H9 (cell line): ENCODE measurements around the gene SV2C. TPM values are rescaled to one million over a fixed set of nuclear protein-coding genes. Genes with fewer than 3 reads are reported as not detected.

ENCODE experiments used
- DNase-seq: peaks from one replicate; pipeline ENCODE4 v3.0.0-alpha.2; 2017
- H2AFZ ChIP-seq: one replicate; pipeline ENCODE4 v1.6.1; 2013; ENCODE audit warnings: mild to moderate bottlenecking, low read length, control low read depth, moderate library complexity
- H2AK5ac ChIP-seq: 2 replicates; pipeline ENCODE4 v1.6.1; 2013; ENCODE audit warnings: low read length, control low read depth, mixed read lengths; ENCODE audit not compliant: insufficient read length
- H2BK120ac ChIP-seq: one replicate; pipeline ENCODE4 v1.6.1; 2013; ENCODE audit warnings: low read depth, mild to moderate bottlenecking, low read length, control low read depth, inconsistent platforms; ENCODE audit not compliant: poor library complexity, severe bottlenecking
- H2BK12ac ChIP-seq: 2 replicates; pipeline ENCODE4 v1.6.1; 2013; ENCODE audit warnings: low read length, control low read depth, mixed read lengths, low read depth; ENCODE audit not compliant: insufficient read length
- H2BK15ac ChIP-seq: 2 replicates; pipeline ENCODE4 v1.6.1; 2013; ENCODE audit warnings: low read depth, low read length, control low read depth
- H2BK20ac ChIP-seq: one replicate; pipeline ENCODE4 v1.6.1; 2013; ENCODE audit warnings: low read depth, mild to moderate bottlenecking, low read length, control low read depth, inconsistent platforms; ENCODE audit not compliant: poor library complexity, severe bottlenecking
- H2BK5ac ChIP-seq: 2 replicates; pipeline ENCODE4 v1.6.1; 2013; ENCODE audit warnings: low read length, control low read depth, mixed read lengths; ENCODE audit not compliant: insufficient read length
- H3K14ac ChIP-seq: 2 replicates; pipeline ENCODE4 v1.6.1; 2013; ENCODE audit warnings: low read length, control low read depth; ENCODE audit not compliant: insufficient read depth
- H3K18ac ChIP-seq: 2 replicates; pipeline ENCODE4 v1.6.1; 2013; ENCODE audit warnings: low read depth, mild to moderate bottlenecking, mixed read lengths, low read length, control low read depth; ENCODE audit not compliant: insufficient read length
- H3K23ac ChIP-seq: 2 replicates; pipeline ENCODE4 v1.6.1; 2013; ENCODE audit warnings: low read length, control low read depth, mixed read lengths, low read depth; ENCODE audit not compliant: insufficient read length
- H3K23me2 ChIP-seq: 2 replicates; pipeline ENCODE4 v1.6.1; 2013; ENCODE audit warnings: low read depth, mild to moderate bottlenecking, mixed read lengths, low read length, control low read depth; ENCODE audit not compliant: insufficient read length, poor library complexity, severe bottlenecking
- H3K27ac ChIP-seq: 2 replicates; pipeline ENCODE4 v1.5.1; 2013; ENCODE audit warnings: low read length, control low read depth, mixed read lengths, low read depth; ENCODE audit not compliant: insufficient read length
- H3K27me3 ChIP-seq: 2 replicates; pipeline ENCODE4 v1.6.1; 2013; ENCODE audit warnings: low read length, control low read depth, inconsistent platforms; ENCODE audit not compliant: insufficient read depth
- H3K4ac ChIP-seq: 2 replicates; pipeline ENCODE4 v1.6.1; 2013; ENCODE audit warnings: low read depth, mild to moderate bottlenecking, control low read depth, inconsistent platforms, low read length, moderate library complexity
- H3K4me1 ChIP-seq: 2 replicates; pipeline ENCODE4 v1.6.1; 2013; ENCODE audit warnings: low read length, control low read depth, inconsistent platforms; ENCODE audit not compliant: insufficient read depth
- H3K4me2 ChIP-seq: 2 replicates; pipeline ENCODE4 v1.6.1; 2013; ENCODE audit warnings: low read length, control low read depth, mixed read lengths; ENCODE audit not compliant: insufficient read length, insufficient read depth
- H3K56ac ChIP-seq: 2 replicates; pipeline ENCODE4 v1.6.1; 2013; ENCODE audit warnings: low read depth, mild to moderate bottlenecking, mixed read lengths, low read length, control low read depth; ENCODE audit not compliant: insufficient read length
- H3K79me1 ChIP-seq: 2 replicates; pipeline ENCODE4 v1.6.1; 2013; ENCODE audit warnings: low read depth, mild to moderate bottlenecking, moderate library complexity, low read length, control low read depth, inconsistent platforms; ENCODE audit not compliant: insufficient read depth, poor library complexity, severe bottlenecking
- H3K79me2 ChIP-seq: 2 replicates; pipeline ENCODE4 v1.6.1; 2013; ENCODE audit warnings: low read length, control low read depth, inconsistent platforms; ENCODE audit not compliant: insufficient read depth
- H3K9ac ChIP-seq: 2 replicates; pipeline ENCODE4 v1.6.1; 2013; ENCODE audit warnings: low read length, control low read depth, mixed read lengths; ENCODE audit not compliant: insufficient read length; ENCODE audit errors: extremely low read depth
- H3K9me3 ChIP-seq: one replicate; pipeline ENCODE4 v1.6.1; 2013; ENCODE audit warnings: low read depth, low read length, inconsistent platforms; ENCODE audit not compliant: control insufficient read depth
- H3T11ph ChIP-seq: one replicate; pipeline ENCODE4 v1.6.1; 2013; ENCODE audit warnings: mild to moderate bottlenecking, low read length, control low read depth, inconsistent platforms
- H4K20me1 ChIP-seq: one replicate; pipeline ENCODE4 v1.6.1; 2013; ENCODE audit not compliant: control insufficient read depth, insufficient read length, insufficient read depth
- H4K5ac ChIP-seq: 2 replicates; pipeline ENCODE4 v1.6.1; 2013; ENCODE audit warnings: low read depth, mild to moderate bottlenecking, mixed read lengths, low read length, control low read depth; ENCODE audit not compliant: insufficient read length
- H4K8ac ChIP-seq: replicated peaks from 2 replicates; pipeline ENCODE4 v1.6.1; 2013; ENCODE audit warnings: low read length, control low read depth, mixed read lengths, low read depth; ENCODE audit not compliant: insufficient read length
- H4K91ac ChIP-seq: 2 replicates; pipeline ENCODE4 v1.6.1; 2013; ENCODE audit warnings: low read depth, mild to moderate bottlenecking, moderate library complexity, mixed read lengths, low read length, control low read depth; ENCODE audit not compliant: insufficient read length
- H3K27ac Mint-ChIP-seq, 3 experiments: 2 replicates in 2 of 3; 3 replicates in 1 of 3; pipeline ENCODE4 v1.8.0; 2020 to 2021; ENCODE audit warnings: mixed read lengths in 3 of 3, mild to moderate bottlenecking in 1 of 3, moderate library complexity in 1 of 3
- H3K27me3 Mint-ChIP-seq: 2 replicates; pipeline ENCODE4 v1.8.0; 2021; ENCODE audit warnings: low read depth, mild to moderate bottlenecking, moderate library complexity, mixed read lengths
- H3K36me3 Mint-ChIP-seq, 3 experiments: 2 replicates in 2 of 3; 3 replicates in 1 of 3; pipeline ENCODE4 v1.8.0; 2020 to 2021; ENCODE audit warnings: low read depth in 3 of 3, mixed read lengths in 3 of 3; ENCODE audit not compliant: insufficient read depth in 1 of 3
- H3K4me1 Mint-ChIP-seq, 2 experiments: 2 replicates each; pipeline ENCODE4 v1.8.0; 2020; ENCODE audit warnings: mixed read lengths in 2 of 2
- H3K4me3 Mint-ChIP-seq, 2 experiments: 2 replicates in 1 of 2; 3 replicates in 1 of 2; pipeline ENCODE4 v1.8.0; 2020 to 2021; ENCODE audit warnings: mild to moderate bottlenecking in 2 of 2, mixed read lengths in 2 of 2, moderate library complexity in 1 of 2
- H3K9me3 Mint-ChIP-seq, 2 experiments: 2 replicates in 1 of 2; 3 replicates in 1 of 2; pipeline ENCODE4 v1.8.0; 2020; ENCODE audit warnings: mild to moderate bottlenecking in 2 of 2, mixed read lengths in 2 of 2, moderate library complexity in 1 of 2
- CTCF ChIP-seq: fragments of 200-600 bp; sonication (generic); conservative IDR thresholded peaks from 3 replicates; pipeline ENCODE4 v1.8.0; 2021; ENCODE audit warnings: antibody characterized with exemption, mild to moderate bottlenecking
- WGBS: extraction: QIAGEN DNeasy Blood & Tissue Kit; methylation state at CpG from one replicate; pipeline ENCODE4 v1.1.7; 2013; ENCODE audit warnings: missing lambda C conversion rate, low lambda C conversion rate, mixed read lengths; ENCODE audit not compliant: insufficient read length; ENCODE audit errors: extremely low coverage; 5-methylcytosine and 5-hydroxymethylcytosine counted together
- total RNA-seq: library from RNA; stranded (reverse); gene quantifications from 2 replicates; pipeline ENCODE4 v1.2.1, GENCODE V29; 2021

Gene SV2C
- total RNA-seq, 1 experiment from 2014 or later = 0.09 TPM

- Histone ChIP-seq H4K91ac (no peak overlapping the region), H2BK15ac (no peak overlapping the region), H4K8ac (no peak overlapping the region), H3K27me3 (no peaks in the 10 kb centered on the region), H4K5ac (no peak overlapping the region), H3K23me2 (no peaks in the 10 kb centered on the region), H3K18ac (no peak overlapping the region), H3K4me1 (peaks cover 2% of the 10 kb centered on the region; the same call in 1 of the 2 replicates), H3K79me1 (no peaks in the 10 kb centered on the region), H3K9ac (no peak overlapping the region), H2AFZ (no peak overlapping the region), H3T11ph (no peak overlapping the region), H4K20me1 (no peaks in the 10 kb centered on the region), H2BK120ac (no peak overlapping the region), H2BK12ac (no peak overlapping the region), H2BK5ac (no peak overlapping the region), H3K27ac (no peak overlapping the region), H3K4me2 (no peak overlapping the region), H2BK20ac (no peak overlapping the region), H3K79me2 (no peaks in the 10 kb centered on the region), H3K14ac (no peak overlapping the region), H3K56ac (no peak overlapping the region), H3K23ac (no peak overlapping the region), H2AK5ac (no peak overlapping the region), H3K9me3 (no peaks in the 10 kb centered on the region), H3K4ac (no peak overlapping the region)
- no peak overlapping the region for H3K4me3 Mint-ChIP-seq
- H3K4me1 Mint-ChIP-seq = peaks cover 9 to 25% of the 10 kb centered on the region in 2 experiments
- no CpG with 5 or more reads among the region's 4 CpGs for WGBS
- no peak for TF ChIP-seq CTCF
- no peaks in the 10 kb centered on the region for H3K9me3 Mint-ChIP-seq
- no peaks in the 10 kb centered on the region for H3K36me3 Mint-ChIP-seq
- H3K27ac Mint-ChIP-seq = no peak overlapping the region; a peak in 1 of 7 replicates
- no peak for DNase-seq
- peaks cover 6% of the 10 kb centered on the region for H3K27me3 Mint-ChIP-seq
These were observed 29.9 kb downstream of the SV2C start for GRCh38 chr5:76113103-76113502.
